ENCODE results near the gene AAGAB.

Gene AAGAB

GRCh38 chr15:67254238-67255175 lies at the start of gene AAGAB, which contains the start of gene IQCH (continued):
- peak; percentile 95 for TF ChIP-seq SP7 (tag by site-specific recombination; IDR thresholded peaks at IDR 0.05)
- no peak for TF ChIP-seq ZNF155 (tag by site-specific recombination; IDR thresholded peaks at IDR 0.05)
- TF ChIP-seq ZNF37A (tag by site-specific recombination; IDR thresholded peaks at IDR 0.05) = no peak
- TF ChIP-seq ZNF416 (tag by site-specific recombination; IDR thresholded peaks at IDR 0.05) = no peak
- no peak for TF ChIP-seq ATF2 (tag by site-specific recombination; IDR thresholded peaks at IDR 0.05; ENCODE audit: low read depth)
- TF ChIP-seq ZNF114 (tag by site-specific recombination; IDR thresholded peaks at IDR 0.05) = no peak
- peak; percentile 39; the same call in 1 of the 2 replicates for TF ChIP-seq FEZF1 (tag by site-specific recombination; IDR thresholded peaks at IDR 0.05)
- peak; percentile 92 for TF ChIP-seq YY2 (tag by site-specific recombination; IDR thresholded peaks at IDR 0.05)
- TF ChIP-seq ZNF530 (tag by site-specific recombination; IDR thresholded peaks at IDR 0.05; ENCODE audit: low read depth) = no peak
- TF ChIP-seq ZFP3 (tag by site-specific recombination; IDR thresholded peaks at IDR 0.05; ENCODE audit: low read depth) = no peak
- TF ChIP-seq ZBTB48 (tag by site-specific recombination; IDR thresholded peaks at IDR 0.05) = peak; percentile 72
- TF ChIP-seq ZNF214 (tag by site-specific recombination; IDR thresholded peaks at IDR 0.05; ENCODE audit: borderline replicate concordance) = no peak
- TF ChIP-seq ZNF202 (tag by site-specific recombination; IDR thresholded peaks at IDR 0.05; ENCODE audit: borderline replicate concordance) = no peak
- no peak for TF ChIP-seq ZNF585B (tag by site-specific recombination; IDR thresholded peaks at IDR 0.05)
- TF ChIP-seq ZNF324 (tag by site-specific recombination; IDR thresholded peaks at IDR 0.05) = peak; percentile 95
- TF ChIP-seq ZNF280C (tag by site-specific recombination; IDR thresholded peaks at IDR 0.05) = no peak
- TF ChIP-seq GLIS1 (tag by site-specific recombination; IDR thresholded peaks at IDR 0.05) = peak; percentile 42
- TF ChIP-seq ZNF747 (tag by site-specific recombination; IDR thresholded peaks at IDR 0.05) = no peak
- TF ChIP-seq ZNF791 (tag by site-specific recombination; IDR thresholded peaks at IDR 0.05) = no peak
- no peak for TF ChIP-seq GLI2 (tag by site-specific recombination; IDR thresholded peaks at IDR 0.05; ENCODE audit: borderline replicate concordance, low read depth)
- TF ChIP-seq ZNF10 (tag by site-specific recombination; IDR thresholded peaks at IDR 0.05) = peak; percentile 70
- TF ChIP-seq ZNF514 (tag by site-specific recombination; IDR thresholded peaks at IDR 0.05) = no peak; the same call in 1 of the 2 replicates
- TF ChIP-seq ZNF660 (tag by site-specific recombination; IDR thresholded peaks at IDR 0.05) = peak; percentile 98
- peak; percentile 86; the same call in 1 of the 2 replicates for TF ChIP-seq KLF10 (tag by site-specific recombination; IDR thresholded peaks at IDR 0.05)
- TF ChIP-seq PRDM6 (tag by site-specific recombination; IDR thresholded peaks at IDR 0.05) = no peak
- peak; percentile 65 for TF ChIP-seq ZFP69B (tag by site-specific recombination; IDR thresholded peaks at IDR 0.05)
- TF ChIP-seq ZNF600 (tag by site-specific recombination; IDR thresholded peaks at IDR 0.05) = peak; percentile 92
- no peak for TF ChIP-seq ZNF48 (tag by site-specific recombination; IDR thresholded peaks at IDR 0.05)
- no peak for TF ChIP-seq OVOL3 (tag by site-specific recombination; IDR thresholded peaks at IDR 0.05)
- TF ChIP-seq ZNF513 (tag by site-specific recombination; IDR thresholded peaks at IDR 0.05) = no peak
- TF ChIP-seq ZNF302 (tag by site-specific recombination; IDR thresholded peaks at IDR 0.05; ENCODE audit: low read depth) = no peak
- peak; percentile 73; the same call in 1 of the 2 replicates for TF ChIP-seq BCL11A (tag by site-specific recombination; IDR thresholded peaks at IDR 0.05; ENCODE audit: low read depth)
- TF ChIP-seq ZNF19 (tag by site-specific recombination; IDR thresholded peaks at IDR 0.05; ENCODE audit: low read depth) = no peak
- TF ChIP-seq SP3 (tag by site-specific recombination; IDR thresholded peaks at IDR 0.05) = peak; percentile 100
